ENCODE data around the gene MCC. TPM values are rescaled to one million over a fixed set of nuclear protein-coding genes. Genes with fewer than 3 reads are reported as not detected.

The MCC gene
- total and polyA plus RNA-seq, 12 donors, result 4.2 to 34.1 (median 25.2) TPM

- intact Hi-C loops (cut with DNase I), result no loop called here
- no peaks in the 10 kb centered on the region for H3K36me3 ChIP-seq
- no peaks in the 10 kb centered on the region for H3K27me3 ChIP-seq
- 97% methylated on average over 38 of the region's 38 CpGs for WGBS, 2 donors
- TF ChIP-seq CTCF (IDR thresholded peaks at IDR 0.05), result no peak
- no peak for DNase-seq
- H3K4me3 ChIP-seq, result no peak overlapping the region
- H3K27ac ChIP-seq, result no peak overlapping the region
- H3K4me1 ChIP-seq, result peaks cover 0 to 14% (median 6%) of the 10 kb centered on the region in 9 donors
- no peak for ATAC-seq
- H3K9me3 ChIP-seq, result no peaks in the 10 kb centered on the region
Measured at GRCh38 chr5:113433862-113434612, 54.2 kb downstream of the MCC start.

- TF ChIP-seq CTCF (IDR thresholded peaks at IDR 0.05), result no peak
Measured at GRCh38 chr5:113433071-113433470, 55.2 kb downstream of the MCC start.

GRCh38 chr5:113427871-113428574, 60.2 kb downstream of the MCC start:
- no peak for DNase-seq
- no peak overlapping the region for H3K4me3 ChIP-seq
- no peaks in the 10 kb centered on the region for H3K4me1 ChIP-seq
- intact Hi-C loops (cut with DNase I), result no loop called here
- H3K36me3 ChIP-seq, result no peaks in the 10 kb centered on the region
- 68 to 77% methylated on average over 3 of the region's 3 CpGs for WGBS, 2 donors
- H3K27me3 ChIP-seq, result no peaks in the 10 kb centered on the region
- ATAC-seq, result no peak
- TF ChIP-seq CTCF (IDR thresholded peaks at IDR 0.05), result no peak
- no peaks in the 10 kb centered on the region for H3K9me3 ChIP-seq
- no peak overlapping the region for H3K27ac ChIP-seq

More at GRCh38 chr5:113433071-113433470, 55.2 kb downstream of the MCC start:
- 94 to 97% methylated on average over 21 of the region's 21 CpGs for WGBS, 2 donors
- Histone ChIP-seq H3K4me3 (no peak overlapping the region), H3K27me3 (no peaks in the 10 kb centered on the region), H3K27ac (no peak overlapping the region), H3K9me3 (no peaks in the 10 kb centered on the region), H3K4me1 (peaks cover 0 to 14% (median 6%) of the 10 kb centered on the region in 9 donors), H3K36me3 (no peaks in the 10 kb centered on the region)
- ATAC-seq, result no peak
- intact Hi-C loops (cut with DNase I), result no loop called here
- DNase-seq, result no peak

- Histone ChIP-seq H3K36me3 (no peaks in the 10 kb centered on the region), H3K4me3 (no peak overlapping the region), H3K9me3 (no peaks in the 10 kb centered on the region), H3K27ac (no peak overlapping the region), H3K27me3 (no peaks in the 10 kb centered on the region), H3K4me1 (no peaks in the 10 kb centered on the region)
- DNase-seq (peak in 1 of 2 donors; percentile 34), ATAC-seq (peak in 1 of 8 donors; percentile 31)
- intact Hi-C loops (cut with DNase I), result no loop called here
- 50 to 72% methylated on average over 3 of the region's 3 CpGs for WGBS, 2 donors
- no peak for TF ChIP-seq CTCF (IDR thresholded peaks at IDR 0.05)
Measured at GRCh38 chr5:113425909-113426308, 62.3 kb downstream of the MCC start.

Data from heart right ventricle (tissue), 16 donors.